SK-N-SH treated with all-trans-retinoic acid at 6 μM for 48 hours (cell line): Measurements from ENCODE around the gene LYRM7.

Source experiments
- GLIS3 ChIP-seq: fragments of 250-450 bp; sonication (Bioruptor Pico); IDR thresholded peaks from 2 replicates; pipeline ENCODE4 v1.5.0; 2020; ENCODE audit warnings: mild to moderate bottlenecking, moderate library complexity
- RARB ChIP-seq: fragments of 250-450 bp; sonication (Bioruptor Pico); IDR thresholded peaks from 2 replicates; pipeline ENCODE4 v1.8.0; 2021; ENCODE audit warnings: mild to moderate bottlenecking, moderate library complexity
- SNAI2 ChIP-seq: fragments of 250-450 bp; sonication (Bioruptor Pico); IDR thresholded peaks from 2 replicates; pipeline ENCODE4 v1.5.0; 2020; ENCODE audit warnings: mild to moderate bottlenecking, moderate library complexity
- TOX ChIP-seq: fragments of 250-450 bp; sonication (Bioruptor Pico); IDR thresholded peaks from 2 replicates; pipeline ENCODE4 v1.8.0; 2021; ENCODE audit warnings: mild to moderate bottlenecking, moderate library complexity, borderline replicate concordance
- ZFP3 ChIP-seq: fragments of 250-450 bp; sonication (Bioruptor Pico); IDR thresholded peaks from 2 replicates; pipeline ENCODE4 v1.5.0; 2020; ENCODE audit warnings: mild to moderate bottlenecking, moderate library complexity
- ZFP30 ChIP-seq: fragments of 450-650 bp; formaldehyde crosslinking; IDR thresholded peaks from 2 replicates; pipeline ENCODE4 v1.5.0; 2022; ENCODE audit warnings: mild to moderate bottlenecking, moderate library complexity
- ZNF565 ChIP-seq: fragments of 450-650 bp; formaldehyde crosslinking; conservative IDR thresholded peaks from 2 replicates; pipeline ENCODE4 v1.5.0; 2020; ENCODE audit warnings: low read depth, mild to moderate bottlenecking, moderate library complexity
- ZNF8 ChIP-seq: fragments of 450-650 bp; formaldehyde crosslinking; IDR thresholded peaks from 2 replicates; pipeline ENCODE4 v1.5.0; 2020; ENCODE audit warnings: mild to moderate bottlenecking, moderate library complexity
- TF ChIP-seq, protein P1 (sequence below): fragments of 250-450 bp; sonication (Bioruptor Pico); IDR thresholded peaks from 2 replicates; pipeline ENCODE4 v1.5.0; 2020; ENCODE audit warnings: mild to moderate bottlenecking, moderate library complexity
- TF ChIP-seq, protein P2 (sequence below): fragments of 250-450 bp; sonication (Bioruptor Pico); IDR thresholded peaks from 2 replicates; pipeline ENCODE4 v1.8.0; 2020; ENCODE audit warnings: mild to moderate bottlenecking, moderate library complexity, borderline replicate concordance
- TF ChIP-seq, protein P3 (sequence below): fragments of 250-450 bp; sonication (Bioruptor Pico); IDR thresholded peaks from 2 replicates; pipeline ENCODE4 v1.5.1; 2020; ENCODE audit warnings: low read depth, mild to moderate bottlenecking, moderate library complexity

DNA sequence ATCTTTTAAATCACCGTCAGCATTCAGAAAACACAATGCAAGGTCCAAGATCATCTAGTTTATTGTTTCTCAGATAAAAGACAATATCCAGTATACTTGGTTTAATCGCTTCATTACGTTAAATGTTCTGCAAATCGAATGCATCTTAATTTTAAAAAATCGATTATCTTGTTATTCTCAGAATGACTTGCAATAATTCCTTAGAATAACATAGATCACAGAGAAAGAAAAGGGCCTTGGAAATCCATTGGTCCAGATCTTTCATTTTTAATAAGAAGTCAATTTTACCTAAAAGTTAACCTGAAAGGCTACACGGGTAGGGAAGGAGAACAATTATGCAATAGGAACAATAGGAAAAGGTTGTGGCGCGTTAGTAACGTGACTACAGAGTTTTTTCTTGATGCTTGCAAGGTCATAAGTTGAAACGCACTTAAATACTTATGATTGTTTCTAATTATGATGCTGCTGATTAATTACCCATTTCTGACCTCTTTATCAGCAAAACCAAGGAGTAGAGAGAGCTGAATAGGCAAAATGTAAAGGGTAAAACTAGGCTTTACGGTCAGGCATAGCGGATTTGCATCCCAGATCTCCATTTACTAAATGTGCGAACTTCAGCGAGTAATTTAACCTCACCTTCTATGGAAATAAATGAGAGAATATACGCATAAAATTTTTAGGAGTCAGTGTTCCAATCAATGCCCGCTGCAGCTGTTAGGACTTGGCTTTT is 769 bp upstream of the LYRM7 start:
- TF ChIP-seq, protein P1, sequence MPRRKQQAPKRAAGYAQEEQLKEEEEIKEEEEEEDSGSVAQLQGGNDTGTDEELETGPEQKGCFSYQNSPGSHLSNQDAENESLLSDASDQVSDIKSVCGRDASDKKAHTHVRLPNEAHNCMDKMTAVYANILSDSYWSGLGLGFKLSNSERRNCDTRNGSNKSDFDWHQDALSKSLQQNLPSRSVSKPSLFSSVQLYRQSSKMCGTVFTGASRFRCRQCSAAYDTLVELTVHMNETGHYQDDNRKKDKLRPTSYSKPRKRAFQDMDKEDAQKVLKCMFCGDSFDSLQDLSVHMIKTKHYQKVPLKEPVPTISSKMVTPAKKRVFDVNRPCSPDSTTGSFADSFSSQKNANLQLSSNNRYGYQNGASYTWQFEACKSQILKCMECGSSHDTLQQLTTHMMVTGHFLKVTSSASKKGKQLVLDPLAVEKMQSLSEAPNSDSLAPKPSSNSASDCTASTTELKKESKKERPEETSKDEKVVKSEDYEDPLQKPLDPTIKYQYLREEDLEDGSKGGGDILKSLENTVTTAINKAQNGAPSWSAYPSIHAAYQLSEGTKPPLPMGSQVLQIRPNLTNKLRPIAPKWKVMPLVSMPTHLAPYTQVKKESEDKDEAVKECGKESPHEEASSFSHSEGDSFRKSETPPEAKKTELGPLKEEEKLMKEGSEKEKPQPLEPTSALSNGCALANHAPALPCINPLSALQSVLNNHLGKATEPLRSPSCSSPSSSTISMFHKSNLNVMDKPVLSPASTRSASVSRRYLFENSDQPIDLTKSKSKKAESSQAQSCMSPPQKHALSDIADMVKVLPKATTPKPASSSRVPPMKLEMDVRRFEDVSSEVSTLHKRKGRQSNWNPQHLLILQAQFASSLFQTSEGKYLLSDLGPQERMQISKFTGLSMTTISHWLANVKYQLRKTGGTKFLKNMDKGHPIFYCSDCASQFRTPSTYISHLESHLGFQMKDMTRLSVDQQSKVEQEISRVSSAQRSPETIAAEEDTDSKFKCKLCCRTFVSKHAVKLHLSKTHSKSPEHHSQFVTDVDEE (CRISPR knock-in tag), result no peak
- TF ChIP-seq ZFP30 (no peak), ZFP3 (CRISPR knock-in tag) (no peak), RARB (no peak), ZNF565 (CRISPR knock-in tag) (no peak), TOX (CRISPR knock-in tag) (no peak), SNAI2 (CRISPR knock-in tag) (no peak), ZNF8 (no peak), GLIS3 (CRISPR knock-in tag) (no peak)
- TF ChIP-seq, protein P2, sequence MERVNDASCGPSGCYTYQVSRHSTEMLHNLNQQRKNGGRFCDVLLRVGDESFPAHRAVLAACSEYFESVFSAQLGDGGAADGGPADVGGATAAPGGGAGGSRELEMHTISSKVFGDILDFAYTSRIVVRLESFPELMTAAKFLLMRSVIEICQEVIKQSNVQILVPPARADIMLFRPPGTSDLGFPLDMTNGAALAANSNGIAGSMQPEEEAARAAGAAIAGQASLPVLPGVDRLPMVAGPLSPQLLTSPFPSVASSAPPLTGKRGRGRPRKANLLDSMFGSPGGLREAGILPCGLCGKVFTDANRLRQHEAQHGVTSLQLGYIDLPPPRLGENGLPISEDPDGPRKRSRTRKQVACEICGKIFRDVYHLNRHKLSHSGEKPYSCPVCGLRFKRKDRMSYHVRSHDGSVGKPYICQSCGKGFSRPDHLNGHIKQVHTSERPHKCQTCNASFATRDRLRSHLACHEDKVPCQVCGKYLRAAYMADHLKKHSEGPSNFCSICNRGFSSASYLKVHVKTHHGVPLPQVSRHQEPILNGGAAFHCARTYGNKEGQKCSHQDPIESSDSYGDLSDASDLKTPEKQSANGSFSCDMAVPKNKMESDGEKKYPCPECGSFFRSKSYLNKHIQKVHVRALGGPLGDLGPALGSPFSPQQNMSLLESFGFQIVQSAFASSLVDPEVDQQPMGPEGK (CRISPR knock-in tag), result no peak
- TF ChIP-seq, protein P3, sequence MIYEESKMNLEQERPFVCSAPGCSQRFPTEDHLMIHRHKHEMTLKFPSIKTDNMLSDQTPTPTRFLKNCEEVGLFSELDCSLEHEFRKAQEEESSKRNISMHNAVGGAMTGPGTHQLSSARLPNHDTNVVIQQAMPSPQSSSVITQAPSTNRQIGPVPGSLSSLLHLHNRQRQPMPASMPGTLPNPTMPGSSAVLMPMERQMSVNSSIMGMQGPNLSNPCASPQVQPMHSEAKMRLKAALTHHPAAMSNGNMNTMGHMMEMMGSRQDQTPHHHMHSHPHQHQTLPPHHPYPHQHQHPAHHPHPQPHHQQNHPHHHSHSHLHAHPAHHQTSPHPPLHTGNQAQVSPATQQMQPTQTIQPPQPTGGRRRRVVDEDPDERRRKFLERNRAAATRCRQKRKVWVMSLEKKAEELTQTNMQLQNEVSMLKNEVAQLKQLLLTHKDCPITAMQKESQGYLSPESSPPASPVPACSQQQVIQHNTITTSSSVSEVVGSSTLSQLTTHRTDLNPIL (CRISPR knock-in tag), result no peak
